OCI-LY3 (cell line): ENCODE data around the gene ZNF587.
"Not testable (repeated sequence)": the region's sequence is repeated elsewhere in the genome, so short reads cannot be mapped to it uniquely, and the experiment has no call there.

ENCODE experiments used
- H2AFZ ChIP-seq: fragments of 200-600, 300-600 bp; shearing (Covaris generic); 2 replicates; pipeline ENCODE4 v1.6.0; 2014; ENCODE audit warnings: antibody characterized with exemption, low read depth, low read length
- H3K27ac ChIP-seq: fragments of 200-600, 300-600 bp; sonication (generic); 2 replicates; pipeline ENCODE4 v1.5.1; 2014; ENCODE audit warnings: mild to moderate bottlenecking, low read length, moderate library complexity, mixed read lengths
- H3K27me3 ChIP-seq: fragments of 200-600, 300-600 bp; sonication (generic); 2 replicates; pipeline ENCODE4 v1.6.1; 2014; ENCODE audit warnings: low read depth, low read length, mixed read lengths
- H3K36me3 ChIP-seq: fragments of 200-600, 300-600 bp; sonication (generic); replicated peaks from 2 replicates; pipeline ENCODE3; 2014; ENCODE audit warnings: low read depth, low read length, mixed read lengths
- H3K4me1 ChIP-seq: fragments of 300-600, 200-600 bp; sonication (generic); 2 replicates; pipeline ENCODE4 v1.6.1; 2014; ENCODE audit warnings: low read length, mixed read lengths
- H3K4me2 ChIP-seq: fragments of 200-600, 300-600 bp; sonication (generic); 2 replicates; pipeline ENCODE4 v1.6.1; 2014; ENCODE audit warnings: low read length, mixed read lengths
- H3K4me3 ChIP-seq: fragments of 300-600, 200-600 bp; sonication (generic); 2 replicates; pipeline ENCODE4 v1.5.1; 2014; ENCODE audit warnings: antibody characterized with exemption, mild to moderate bottlenecking, low read length, moderate library complexity
- H3K79me2 ChIP-seq: fragments of 300-600, 200-600 bp; shearing (Covaris generic); 2 replicates; pipeline ENCODE4 v1.6.1; 2014; ENCODE audit warnings: mild to moderate bottlenecking, low read length, mixed read lengths
- H3K9ac ChIP-seq: fragments of 300-600, 200-600 bp; shearing (Covaris generic); 2 replicates; pipeline ENCODE4 v1.6.0; 2014; ENCODE audit warnings: mild to moderate bottlenecking, low read length, moderate library complexity
- H3K9me3 ChIP-seq: fragments of 200-600, 300-600 bp; shearing (Covaris generic); 2 replicates; pipeline ENCODE4 v1.6.1; 2014; ENCODE audit warnings: low read length, mixed read lengths; ENCODE audit not compliant: insufficient read depth
- H4K20me1 ChIP-seq: fragments of 200-600, 300-600 bp; sonication (generic); 2 replicates; pipeline ENCODE4 v1.6.1; 2016; ENCODE audit warnings: low read length, mixed read lengths; ENCODE audit not compliant: insufficient read depth
- CTCF ChIP-seq: fragments of 200-600, 300-600 bp; sonication (generic); IDR thresholded peaks from 2 replicates; pipeline ENCODE4 v1.5.1; 2014; ENCODE audit warnings: antibody characterized with exemption, low read length, low read depth
- EZH2phosphoT487 ChIP-seq: fragments of 200-600 bp; shearing (Covaris generic); IDR thresholded peaks from 2 replicates; pipeline ENCODE4 v1.6.1; 2018; ENCODE audit warnings: antibody characterized with exemption, mixed run types, low read depth

ZNF587 gene

GRCh38 chr19:57849666-57850473, at the start of gene ZNF587:
Gene ZNF587 (plus strand): TSS chr19:57849859. CDS start chr19:57850039, 180 bp downstream.
- not testable (repeated sequence) for H3K9me3 ChIP-seq, H3K27me3 ChIP-seq, H2AFZ ChIP-seq
- peaks cover 15% of the 10 kb centered on the region for H3K36me3 ChIP-seq
- peak within 1 kb of the TSS; percentile 89 for H3K4me2 ChIP-seq
- H3K9ac ChIP-seq = peak within 1 kb of the TSS; percentile 92
- H3K79me2 ChIP-seq = peaks cover 66% of the 10 kb centered on the region
- H3K4me3 ChIP-seq = peak within 1 kb of the TSS; percentile 91
- peaks cover 13% of the 10 kb centered on the region for H3K4me1 ChIP-seq
- H4K20me1 ChIP-seq = peaks cover 30% of the 10 kb centered on the region
- peak within 1 kb of the TSS; percentile 75 for H3K27ac ChIP-seq

GRCh38 chr19:57800696-57801095, 49.0 kb upstream of the ZNF587 start:
- no peak overlapping the region for H3K9ac ChIP-seq
- H4K20me1 ChIP-seq = peaks cover 7% of the 10 kb centered on the region

GRCh38 chr19:57802269-57802668, 47.4 kb upstream of the ZNF587 start:
- peak overlapping the region; percentile 83 for H3K4me2 ChIP-seq
- peaks cover 6% of the 10 kb centered on the region for H4K20me1 ChIP-seq
- H3K27ac ChIP-seq = peak overlapping the region; percentile 93
- H2AFZ ChIP-seq = no peak overlapping the region
- H3K4me1 ChIP-seq = peaks cover 31% of the 10 kb centered on the region
- H3K36me3 ChIP-seq = peaks cover 17% of the 10 kb centered on the region
- H3K27me3 ChIP-seq = no peaks in the 10 kb centered on the region
- H3K79me2 ChIP-seq = peaks cover 63% of the 10 kb centered on the region
- H3K4me3 ChIP-seq = peak overlapping the region; percentile 67
- H3K9me3 ChIP-seq = no peaks in the 10 kb centered on the region
- TF ChIP-seq EZH2phosphoT487 = no peak
- TF ChIP-seq CTCF = peak; percentile 67
- H3K9ac ChIP-seq = peak overlapping the region; percentile 59

More at GRCh38 chr19:57800696-57801095, 49.0 kb upstream of the ZNF587 start:
- no peaks in the 10 kb centered on the region for H3K27me3 ChIP-seq
- no peak overlapping the region for H3K27ac ChIP-seq
- peaks cover 62% of the 10 kb centered on the region for H3K79me2 ChIP-seq
- no peak overlapping the region for H3K4me2 ChIP-seq
- peaks cover 24% of the 10 kb centered on the region for H3K36me3 ChIP-seq
- no peak for TF ChIP-seq EZH2phosphoT487
- TF ChIP-seq CTCF = no peak
- H3K4me1 ChIP-seq = peaks cover 31% of the 10 kb centered on the region
- H2AFZ ChIP-seq = no peak overlapping the region
- H3K4me3 ChIP-seq = no peak overlapping the region
- H3K9me3 ChIP-seq = no peaks in the 10 kb centered on the region

GRCh38 chr19:57803265-57803593, 46.4 kb upstream of the ZNF587 start:
- Histone ChIP-seq H3K79me2 (peaks cover 68% of the 10 kb centered on the region), H3K4me1 (peaks cover 31% of the 10 kb centered on the region), H3K4me3 (no peak overlapping the region), H3K4me2 (no peak overlapping the region), H3K27me3 (no peaks in the 10 kb centered on the region), H3K36me3 (peaks cover 25% of the 10 kb centered on the region), H3K9me3 (no peaks in the 10 kb centered on the region), H3K27ac (no peak overlapping the region), H3K9ac (no peak overlapping the region), H2AFZ (no peak overlapping the region), H4K20me1 (peaks cover 6% of the 10 kb centered on the region)
- no peak for TF ChIP-seq EZH2phosphoT487
- TF ChIP-seq CTCF = no peak
